GM19463 (cell line): Measurements from ENCODE around the gene GPX3.

ENCODE experiments used
- ATAC-seq: cut with Tn5 transposase; IDR thresholded peaks from one replicate; pipeline ENCODE4 v1.9.1; 2021; ENCODE audit warnings: mild to moderate bottlenecking, moderate library complexity; ENCODE audit not compliant: unreplicated experiment

Gene GPX3

DNA sequence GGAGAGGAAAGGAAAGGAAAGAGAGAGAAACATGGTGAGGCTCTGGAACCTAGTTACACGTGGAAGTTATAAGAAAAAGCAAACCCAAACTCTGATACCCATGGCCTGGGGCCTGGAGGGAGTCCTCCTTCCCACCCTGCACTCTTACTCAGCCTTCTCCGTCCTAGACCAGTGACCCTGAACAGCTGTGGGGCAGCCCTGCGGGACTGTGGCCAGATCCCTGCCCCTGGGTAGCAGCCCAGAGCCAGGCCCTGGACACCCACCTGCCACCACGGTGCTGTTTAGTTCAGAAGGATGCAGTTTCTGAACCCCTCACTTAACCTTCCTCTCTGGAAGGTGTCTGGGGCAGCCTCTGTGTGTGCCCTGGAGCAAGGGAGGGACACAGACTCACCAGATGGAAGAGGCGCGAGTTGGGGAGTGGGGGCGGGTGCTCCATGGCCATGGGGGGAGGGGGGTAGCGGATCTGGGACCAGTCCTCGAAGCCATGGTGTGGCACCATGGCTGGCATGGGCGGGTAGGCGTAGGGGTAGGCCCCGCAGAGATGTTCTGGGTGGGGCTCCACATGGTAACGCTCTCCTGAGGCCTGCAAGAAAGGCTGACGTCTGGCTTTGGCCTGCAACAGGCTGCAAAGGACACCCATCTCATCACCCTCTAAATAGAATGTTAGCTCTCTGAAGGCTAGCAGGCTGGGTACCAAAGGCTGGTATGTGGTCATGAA lies 13.0 kb downstream of the GPX3 start:
- ATAC-seq = no peak

DNA sequence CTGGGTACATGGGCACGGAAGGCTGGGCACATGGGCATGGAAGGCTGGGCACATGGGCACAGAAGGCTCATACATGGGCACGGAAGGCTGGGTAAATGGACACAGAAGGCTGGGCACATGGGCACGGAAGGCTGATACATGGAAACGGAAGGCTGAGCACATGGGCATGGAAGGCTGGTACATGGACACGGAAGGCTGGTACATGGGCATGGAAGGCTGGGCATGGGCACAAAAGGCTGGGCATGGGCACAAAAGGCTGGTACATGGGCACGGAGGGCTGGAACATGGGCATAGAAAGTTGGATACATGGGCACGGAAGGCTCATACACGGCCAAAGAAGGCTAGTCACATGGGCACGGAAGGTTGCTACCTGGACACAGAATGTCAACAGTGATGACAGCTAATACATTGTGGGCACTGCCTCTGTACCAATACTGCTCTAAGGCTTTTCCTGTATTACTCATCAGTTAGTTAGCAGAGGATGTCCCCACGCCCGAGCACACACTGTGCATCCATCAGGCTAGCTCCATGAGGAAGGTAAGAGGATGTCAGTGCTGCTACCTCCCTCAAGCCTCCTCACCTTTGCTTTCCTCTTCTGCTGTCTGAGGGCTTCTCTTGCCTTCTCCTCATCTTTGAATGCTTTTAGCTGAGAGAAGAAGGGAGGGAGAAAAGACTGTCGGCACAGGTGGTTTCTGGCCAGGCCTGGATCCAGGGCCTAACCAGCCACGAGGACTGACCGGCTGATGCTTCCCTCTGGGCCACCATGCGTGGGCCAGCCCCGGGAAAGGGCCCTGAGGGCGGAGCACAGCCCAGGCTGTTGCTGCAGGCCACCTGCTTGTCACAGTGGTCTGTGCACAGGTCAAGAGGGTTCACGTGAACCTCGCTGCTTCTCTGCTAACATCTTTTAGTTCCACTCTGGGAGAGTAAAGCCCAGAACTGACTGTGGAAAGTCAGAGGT lies 14.3 kb downstream of the GPX3 start:
- ATAC-seq = no peak

DNA sequence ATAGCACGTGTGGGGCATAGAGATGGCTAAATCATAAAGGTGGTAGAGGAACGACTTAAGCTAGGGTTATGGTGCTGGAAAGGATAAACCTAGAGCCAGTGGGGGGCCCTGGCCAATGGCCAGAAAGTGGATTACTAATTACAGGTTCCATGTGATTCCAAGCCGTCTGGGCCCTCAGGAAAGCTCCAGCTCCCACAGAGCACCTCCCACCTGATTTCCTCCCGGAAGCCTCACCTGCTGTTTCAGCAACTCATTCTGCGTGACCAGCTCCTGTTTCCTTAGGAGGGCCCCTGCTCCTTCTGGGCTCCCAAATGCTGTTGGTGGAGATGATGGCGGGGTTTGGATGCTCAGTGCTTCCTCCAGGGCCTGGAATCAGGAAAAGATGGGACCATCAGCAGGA lies 16.2 kb downstream of the GPX3 start:
- no peak for ATAC-seq

DNA sequence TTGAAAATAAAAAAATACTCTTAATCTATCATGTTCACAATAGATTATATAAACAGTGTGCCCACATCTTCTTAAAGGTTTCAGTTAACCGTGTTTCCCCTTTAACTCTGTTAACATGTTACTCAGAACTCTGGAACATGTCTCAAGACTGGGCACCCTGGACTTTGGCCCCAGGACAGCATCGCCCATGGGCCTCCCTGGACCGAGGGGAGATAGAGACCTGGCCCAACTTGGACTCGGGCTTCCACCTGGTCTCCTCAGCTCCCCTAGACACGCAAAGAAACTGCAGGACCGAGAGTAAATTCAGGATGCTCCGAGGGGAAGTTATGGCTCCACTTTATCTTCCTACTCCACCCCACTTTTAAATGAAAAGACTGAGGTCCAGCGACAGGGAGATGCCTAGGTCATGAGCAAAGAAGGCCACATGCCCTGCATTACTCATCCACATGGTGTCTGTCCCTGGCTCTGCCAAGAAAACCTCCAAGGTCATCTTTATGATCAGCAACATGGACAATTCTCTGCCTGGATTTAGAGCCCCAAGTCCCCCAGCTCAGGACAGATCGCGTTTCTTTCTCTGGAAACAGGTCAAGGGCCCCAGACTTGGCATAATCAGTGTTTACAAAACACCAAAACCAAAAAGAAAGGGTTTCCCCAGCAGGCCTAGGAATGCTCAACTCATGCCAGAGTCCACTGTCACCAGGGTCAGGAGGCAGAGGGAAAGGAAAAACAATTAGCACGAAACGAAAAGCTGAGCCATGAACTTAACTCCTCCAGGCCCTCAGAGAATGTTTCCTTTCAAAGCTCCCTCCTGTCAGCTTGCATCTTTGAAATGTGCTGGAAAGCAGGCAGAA lies 17.4 kb downstream of the GPX3 start:
- ATAC-seq = no peak

DNA sequence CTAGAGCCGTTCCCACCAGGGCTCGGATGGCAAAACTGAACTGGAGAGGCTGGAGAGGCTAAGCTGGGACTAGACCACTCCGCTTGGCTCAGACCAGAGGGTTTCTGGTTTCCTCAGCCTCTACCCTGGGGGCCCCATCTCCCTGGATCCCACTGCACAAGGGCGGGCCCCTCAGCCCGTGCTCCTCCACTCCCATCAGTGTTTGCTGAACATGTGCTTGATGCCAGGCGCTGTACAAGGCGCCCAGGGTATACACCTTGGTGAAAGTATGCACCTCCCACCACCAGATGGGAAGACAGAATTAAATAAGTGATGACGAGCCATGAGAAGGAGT lies 18.0 kb downstream of the GPX3 start:
- ATAC-seq = no peak

DNA sequence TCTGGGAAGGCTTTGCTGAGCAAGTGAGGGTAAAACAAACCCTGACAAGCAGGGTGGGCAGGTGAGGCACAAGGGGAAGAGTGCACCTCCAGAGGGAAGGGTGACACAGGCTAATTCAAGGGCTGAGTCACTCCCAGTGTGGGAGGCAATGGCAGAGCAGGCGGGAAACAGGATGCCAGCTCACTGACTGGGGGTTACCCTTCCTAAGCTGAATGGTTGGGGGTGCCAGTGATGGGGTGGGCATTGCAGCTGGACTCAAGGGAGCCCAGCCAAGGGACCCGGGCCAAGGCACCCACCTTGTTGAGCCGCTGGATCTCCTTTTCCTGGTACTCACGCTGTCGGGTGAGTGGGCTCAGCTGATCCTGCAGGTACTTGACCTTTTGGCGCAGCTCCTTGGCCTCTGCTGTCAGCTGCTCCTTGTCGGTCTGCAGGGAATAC lies 18.4 kb downstream of the GPX3 start:
- no peak for ATAC-seq

DNA sequence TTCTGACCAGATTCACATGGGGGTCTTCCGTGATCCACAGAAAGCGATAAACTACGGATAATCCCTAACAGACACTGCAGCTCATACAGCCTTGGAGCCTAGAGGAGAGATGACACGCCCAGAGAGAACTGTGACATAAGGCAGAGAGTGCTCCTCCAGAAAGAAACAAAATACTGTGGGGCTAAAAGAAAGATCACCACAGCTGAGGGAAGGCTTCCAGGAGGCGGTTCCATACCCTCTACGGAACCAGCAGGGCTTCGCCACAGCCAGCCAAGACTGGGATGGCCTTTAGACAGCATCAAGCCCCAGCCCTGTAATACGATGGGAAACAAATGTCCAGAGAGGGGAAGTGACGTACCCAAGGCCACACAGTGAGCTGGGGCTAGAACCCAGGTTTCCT lies 19.3 kb downstream of the GPX3 start:
- ATAC-seq = no peak

DNA sequence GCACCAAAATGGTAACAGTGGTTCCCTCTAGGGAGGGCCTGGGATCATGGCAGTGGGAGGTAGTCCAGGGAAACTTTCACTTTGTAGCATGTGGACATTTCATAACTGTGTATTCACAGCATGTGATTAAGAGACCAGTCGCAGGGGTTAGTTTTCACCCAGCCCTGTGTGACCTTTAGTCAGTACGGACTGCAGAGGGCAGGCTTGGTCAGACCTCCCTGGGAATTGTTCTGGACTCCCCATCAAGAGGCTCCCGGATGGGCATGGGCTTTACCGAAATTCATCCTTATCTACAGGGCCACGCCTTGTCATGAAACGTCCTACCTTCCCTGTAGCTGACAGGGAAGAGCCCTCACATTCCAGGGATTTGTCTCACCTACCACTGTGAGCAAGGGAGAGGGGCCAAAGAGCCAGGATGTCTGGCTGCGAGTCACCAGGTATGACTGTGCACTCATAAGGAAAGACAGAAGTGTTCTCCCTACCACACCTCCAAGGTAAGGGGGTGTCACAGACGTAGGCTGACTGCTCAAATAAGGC lies 19.9 kb downstream of the GPX3 start:
- no peak for ATAC-seq

DNA sequence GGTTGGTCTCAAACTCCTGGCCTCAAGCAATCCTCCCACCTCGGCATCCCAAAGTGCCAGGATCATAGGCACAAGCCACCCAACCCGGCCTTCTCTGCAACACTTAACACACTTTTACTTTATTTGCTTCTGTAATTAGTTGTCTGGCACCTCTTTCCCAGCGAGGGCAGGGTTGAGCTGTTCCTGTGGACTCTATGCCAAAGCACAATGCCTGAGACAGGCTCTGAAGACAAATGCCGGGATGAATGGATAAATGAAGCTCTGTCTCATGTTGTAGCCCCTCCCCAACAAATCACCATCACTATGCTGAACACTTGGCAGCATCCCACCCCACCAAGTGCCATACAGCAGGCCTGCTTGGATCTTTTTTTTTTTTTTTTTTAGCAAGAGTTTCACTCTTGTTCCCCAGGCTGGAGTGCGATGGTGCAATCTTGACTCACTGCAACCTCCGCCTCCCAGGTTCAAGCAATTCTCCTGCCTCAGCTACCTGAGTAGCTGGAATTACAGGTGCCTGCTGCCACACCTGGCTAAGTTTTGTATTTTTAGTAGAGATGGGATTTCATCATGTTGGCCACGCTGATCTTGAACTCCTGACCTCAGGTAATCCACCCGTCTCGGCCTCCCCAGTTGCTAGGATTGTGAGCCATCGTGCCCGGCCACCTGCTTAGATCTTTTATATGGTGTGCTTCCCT lies 21.3 kb downstream of the GPX3 start:
- ATAC-seq = no peak

DNA sequence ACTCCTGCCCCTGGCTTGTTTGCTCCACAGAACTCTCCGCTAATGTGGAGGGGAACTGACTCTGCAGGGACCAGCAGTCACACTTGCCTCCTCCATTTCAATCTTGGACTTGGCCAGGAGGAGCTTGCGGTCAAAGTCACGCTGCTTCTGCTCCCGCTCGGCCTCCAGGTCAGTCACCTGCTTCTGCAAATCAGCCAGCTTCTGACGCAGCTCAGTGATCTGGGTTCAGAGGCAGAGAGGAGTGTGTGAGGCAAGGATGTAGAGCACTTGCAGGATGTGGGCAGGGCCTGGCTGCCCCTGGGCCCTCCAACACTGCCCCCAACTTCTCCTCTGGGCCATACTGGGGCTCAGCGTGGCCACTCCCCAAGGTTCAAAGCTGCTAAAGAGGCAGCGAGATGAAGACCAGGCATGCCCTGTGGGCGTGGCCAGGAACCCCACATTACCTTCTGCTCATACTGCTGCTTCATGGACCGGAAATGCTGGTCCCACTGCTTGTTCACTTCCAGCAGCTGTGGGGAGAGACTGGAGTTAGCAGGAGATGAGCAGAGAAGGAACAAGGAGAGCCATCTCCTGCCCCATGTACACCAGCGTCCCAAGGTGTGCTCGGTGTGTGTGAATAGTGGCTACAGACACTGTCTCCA lies 22.2 kb downstream of the GPX3 start:
- no peak for ATAC-seq

DNA sequence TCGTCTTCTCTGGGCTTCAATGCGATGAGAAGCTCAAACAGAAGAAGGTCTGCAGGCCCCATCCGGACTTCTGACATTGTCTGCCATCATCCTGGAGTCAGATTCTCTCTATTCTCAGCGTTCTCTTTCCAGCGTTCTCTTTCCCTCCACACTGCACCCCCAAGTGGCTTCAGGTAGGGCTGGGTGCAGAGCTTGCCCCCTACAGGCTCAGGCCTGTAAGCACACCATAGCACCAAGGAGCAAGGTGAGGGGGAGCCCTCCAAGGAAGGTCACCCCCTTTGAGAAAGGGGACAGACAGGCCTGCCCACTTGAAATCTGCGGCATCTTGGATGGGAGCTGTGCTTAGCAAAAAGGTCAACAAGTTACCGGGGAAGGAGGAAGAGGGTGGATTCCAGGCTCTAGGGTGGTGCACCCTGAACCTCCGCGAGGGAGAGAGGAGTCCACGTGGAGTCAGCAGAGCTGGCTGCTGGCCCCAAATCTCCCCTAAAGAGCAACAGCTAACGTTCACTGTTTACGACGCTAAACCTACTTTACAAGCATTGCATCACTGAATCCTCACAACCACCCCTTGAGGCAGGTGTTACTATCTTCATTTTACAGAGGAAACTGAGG lies 27.5 kb downstream of the GPX3 start:
- ATAC-seq = peak; percentile 61

DNA sequence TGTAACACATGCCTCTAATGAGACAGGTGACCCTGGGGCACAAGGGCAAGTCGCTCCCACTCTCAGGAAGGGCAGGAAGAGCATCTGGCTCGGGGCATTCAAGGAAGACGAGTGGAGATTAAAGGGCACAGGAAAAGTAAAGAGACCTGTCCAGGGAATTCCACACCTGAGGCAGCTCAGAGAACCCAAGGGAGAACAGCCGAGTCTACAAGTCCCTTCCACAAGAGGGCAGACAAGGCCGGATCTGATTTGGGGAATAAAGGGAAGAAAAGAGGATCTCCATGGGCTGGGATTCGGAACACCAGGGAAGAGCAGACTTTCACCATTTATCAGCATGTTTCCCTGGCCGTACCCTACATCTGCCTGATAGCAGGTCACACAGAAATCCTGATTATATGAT lies 28.1 kb downstream of the GPX3 start:
- ATAC-seq = no peak

DNA sequence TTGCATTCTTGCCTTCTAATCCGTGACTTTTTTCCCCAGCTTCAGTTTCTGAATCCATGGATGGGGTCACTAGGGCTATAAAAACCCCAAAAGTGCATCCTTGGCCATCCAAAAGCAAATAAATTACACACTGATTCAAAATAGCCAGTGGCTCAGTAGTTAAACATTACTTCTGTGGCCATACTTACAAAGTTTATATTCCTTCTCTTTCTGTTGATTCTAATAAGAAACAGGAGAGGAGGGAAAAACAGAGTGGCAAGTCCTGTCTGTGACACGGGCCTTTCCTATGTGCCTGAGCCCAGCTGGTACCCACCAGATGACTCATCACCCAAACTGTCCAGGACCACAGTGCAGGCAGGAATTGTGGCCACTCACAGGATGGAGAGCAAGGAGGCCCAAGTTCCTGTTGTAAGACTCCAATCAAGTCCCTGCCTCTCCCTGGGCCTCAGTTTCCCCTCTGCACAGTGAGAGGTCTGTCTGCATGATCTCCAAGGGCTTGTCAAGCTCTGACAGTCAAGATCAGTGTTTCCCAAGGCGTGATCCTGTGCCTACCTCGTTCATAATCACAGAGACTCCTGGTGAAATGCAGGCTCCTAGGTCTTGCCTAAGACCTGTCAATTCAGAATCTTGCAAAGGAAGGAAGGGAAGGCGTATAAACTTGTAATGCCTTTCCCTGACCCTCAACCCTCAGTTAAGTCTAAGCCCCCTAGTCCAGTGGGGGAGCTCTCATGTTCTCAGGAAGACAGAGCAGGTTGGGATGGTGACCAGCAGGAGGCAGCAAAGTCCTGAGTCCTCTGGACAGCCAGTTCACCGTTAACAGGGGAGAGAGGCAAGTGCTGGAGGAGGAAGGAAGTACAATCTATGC lies 30.9 kb downstream of the GPX3 start:
- peak; percentile 75 for ATAC-seq

DNA sequence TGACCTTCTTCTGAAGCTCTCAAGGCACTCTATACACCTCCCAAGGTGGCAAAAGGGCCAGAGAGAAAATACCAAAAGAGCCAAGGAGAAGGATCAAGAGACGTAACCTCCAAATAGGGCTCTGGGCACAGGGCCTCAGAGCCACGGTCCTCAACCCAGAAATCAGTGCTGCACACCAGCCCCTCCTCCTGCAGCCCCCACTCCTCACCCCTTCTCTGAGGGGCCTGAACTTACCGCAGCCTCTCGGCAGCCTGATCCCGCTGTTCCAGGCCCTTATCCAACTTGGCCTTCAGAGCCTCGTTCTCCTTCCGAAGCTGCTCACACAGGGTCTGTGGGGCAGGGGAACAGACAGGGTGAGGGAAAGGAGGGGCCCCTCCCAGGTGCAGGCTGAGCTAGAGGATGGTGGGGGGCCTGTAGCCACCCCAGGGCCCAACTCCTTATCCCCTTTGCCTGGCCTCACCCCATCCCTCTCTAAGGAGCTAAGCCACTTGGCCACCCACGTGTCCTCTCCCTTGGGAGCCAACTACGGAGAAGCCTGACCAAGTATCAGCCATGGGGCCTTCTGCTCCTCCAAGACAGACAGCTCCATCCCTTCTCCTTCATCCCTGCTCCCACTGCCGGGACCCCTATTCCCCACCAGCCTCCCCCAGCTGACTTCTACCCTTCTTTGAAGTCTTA lies 31.7 kb downstream of the GPX3 start:
- ATAC-seq = no peak

DNA sequence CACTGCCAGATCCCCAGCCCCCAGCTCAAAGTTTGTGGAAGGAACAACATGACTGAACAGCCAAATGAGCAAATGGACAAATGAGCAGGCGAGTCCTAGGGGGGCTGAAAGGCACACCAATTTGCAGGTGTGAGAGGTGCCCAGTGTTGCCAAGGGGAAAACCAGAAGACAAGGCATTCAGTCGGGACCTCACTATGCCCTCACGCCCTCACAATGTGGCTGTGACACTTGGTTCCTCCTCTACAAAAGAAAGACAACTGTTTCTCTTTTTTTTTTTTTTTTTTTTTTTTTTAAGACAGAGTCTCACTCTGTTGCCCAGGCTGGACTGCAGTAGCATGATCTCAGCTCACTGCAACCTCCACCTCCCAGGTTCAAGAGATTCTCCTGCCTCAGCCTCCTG lies 32.4 kb downstream of the GPX3 start:
- ATAC-seq = no peak

DNA sequence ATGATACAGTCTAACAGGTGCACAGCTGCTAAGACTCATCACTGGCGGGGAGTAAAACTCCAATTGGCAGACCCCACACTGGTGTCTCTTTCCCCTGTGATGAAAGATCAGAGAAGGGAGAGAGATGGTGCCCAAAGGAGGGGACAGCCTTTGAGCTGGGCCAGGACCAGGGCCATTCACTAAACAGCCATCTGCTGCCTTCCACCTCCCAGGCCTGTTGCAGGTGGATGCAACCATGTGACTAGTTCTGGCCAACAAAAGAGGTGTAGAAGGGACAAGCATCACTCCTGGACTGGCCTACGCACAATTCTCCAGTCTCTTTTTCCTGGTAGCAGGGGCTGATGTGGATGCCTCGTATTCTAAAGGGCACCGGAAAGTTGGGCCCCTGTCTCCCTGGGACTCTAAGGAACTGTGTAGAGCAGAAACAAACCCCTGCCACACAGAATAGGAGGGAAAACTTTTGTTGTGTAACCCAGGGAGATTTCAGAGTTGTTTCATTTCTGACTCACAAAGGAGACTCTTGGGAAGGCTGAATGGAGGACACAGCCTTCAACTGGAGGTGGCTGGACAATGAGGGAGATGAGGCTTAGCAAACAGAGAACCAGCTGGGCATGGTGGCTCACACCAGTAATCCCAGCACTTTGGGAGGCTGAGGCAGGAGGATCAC lies 33.5 kb downstream of the GPX3 start:
- ATAC-seq = no peak

DNA sequence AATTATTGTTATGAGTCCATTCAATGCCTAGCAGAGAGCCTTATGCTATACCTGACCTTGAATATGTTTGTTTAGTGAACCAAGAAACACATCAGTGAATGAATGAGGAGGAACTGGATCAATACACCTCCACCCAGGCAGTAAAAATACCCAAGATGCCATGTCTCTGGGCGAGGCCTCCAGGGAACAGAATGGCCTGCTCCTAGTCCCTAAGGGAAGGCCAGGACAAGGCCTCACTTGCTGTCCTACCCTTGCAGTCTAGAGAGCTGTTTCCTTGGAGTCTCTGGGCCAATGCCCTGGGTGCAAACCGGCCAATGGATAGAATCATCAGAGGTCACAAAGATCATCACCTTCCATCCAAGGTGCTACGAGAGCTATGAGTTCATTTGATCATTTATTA lies 34.3 kb downstream of the GPX3 start:
- ATAC-seq = no peak

DNA sequence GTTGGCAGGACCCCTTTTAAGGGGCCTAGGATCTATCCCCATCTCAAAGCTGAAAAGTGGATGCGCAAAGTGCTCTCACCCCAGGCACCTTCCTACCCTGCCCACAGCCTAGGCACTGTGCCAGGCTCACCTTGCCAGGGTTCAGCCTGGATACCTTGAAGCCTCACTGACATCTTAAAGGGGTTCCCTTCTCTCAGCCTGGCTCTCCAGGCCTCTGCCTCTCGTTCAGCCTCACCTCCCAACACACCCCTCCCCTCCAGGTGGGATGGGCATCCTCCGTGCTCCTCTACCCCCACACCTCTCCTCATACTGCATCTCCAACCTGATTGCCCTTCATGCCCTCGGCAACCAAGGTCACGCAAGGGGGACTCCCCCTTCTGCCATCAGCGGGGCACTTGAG lies 34.9 kb downstream of the GPX3 start:
- ATAC-seq = no peak
